GF-D8 (cell line): ENCODE results near the gene EFNA2.

Experiments
- DNase-seq: peaks from one replicate; lab custom pipeline; 2025; lab: John Stamatoyannopoulos, UW

The EFNA2 gene

GRCh38 chr19:1272423-1273262 lies 13.0 kb upstream of the EFNA2 start:
- no peak for DNase-seq

GRCh38 chr19:1273263-1274041 lies 12.2 kb upstream of the EFNA2 start:
- DNase-seq = no peak

- no peak for DNase-seq
These were observed 11.4 kb upstream of the EFNA2 start for GRCh38 chr19:1274081-1274851.

- no peak for DNase-seq
These were observed 10.8 kb upstream of the EFNA2 start for GRCh38 chr19:1274852-1275259.

- DNase-seq = peak; percentile 92
These were observed 10.3 kb upstream of the EFNA2 start, which contains the start of gene FAM174C for GRCh38 chr19:1275260-1275975. TSS of gene FAM174C (plus strand) at chr19:1275530. CDS start at chr19:1275550, 20 bp downstream.

GRCh38 chr19:1275976-1276627 lies 9.6 kb upstream of the EFNA2 start:
- no peak for DNase-seq

- DNase-seq = peak; percentile 21
These were observed 9.0 kb upstream of the EFNA2 start for GRCh38 chr19:1276628-1277022.

GRCh38 chr19:1277061-1277460 lies 8.6 kb upstream of the EFNA2 start:
- DNase-seq = no peak

GRCh38 chr19:1278074-1278473 lies 7.6 kb upstream of the EFNA2 start:
- no peak for DNase-seq

- no peak for DNase-seq
These were observed 6.7 kb upstream of the EFNA2 start for GRCh38 chr19:1278713-1279660.

GRCh38 chr19:1279782-1280341 lies 5.8 kb upstream of the EFNA2 start:
- peak; percentile 23 for DNase-seq

- DNase-seq = no peak
These were observed 4.8 kb upstream of the EFNA2 start for GRCh38 chr19:1280636-1281568.

- DNase-seq = no peak
These were observed 3.9 kb upstream of the EFNA2 start for GRCh38 chr19:1281569-1282287.

GRCh38 chr19:1282588-1283206 lies 3.0 kb upstream of the EFNA2 start:
- DNase-seq = no peak

- DNase-seq = no peak
These were observed 2.3 kb upstream of the EFNA2 start for GRCh38 chr19:1283207-1283916.

- DNase-seq = no peak
These were observed 1.8 kb upstream of the EFNA2 start for GRCh38 chr19:1283917-1284292.
